Glutamatergic neuron (in vitro differentiated cells): ENCODE data around the gene TCF12. TPM values are rescaled to one million over a fixed set of nuclear protein-coding genes. Genes with fewer than 3 reads are reported as not detected.

Experiments used
- DNase-seq: peaks from one replicate; pipeline ENCODE4 v3.0.0; 2022
- H3K27ac Mint-ChIP-seq: one replicate; pipeline ENCODE4 v1.8.0; 2020; ENCODE audit warnings: mild to moderate bottlenecking, mixed read lengths, inconsistent platforms; ENCODE audit not compliant: unreplicated experiment
- H3K27me3 Mint-ChIP-seq: one replicate; pipeline ENCODE4 v1.8.0; 2020; ENCODE audit warnings: mild to moderate bottlenecking, moderate library complexity, mixed read lengths, inconsistent platforms; ENCODE audit not compliant: unreplicated experiment
- H3K36me3 Mint-ChIP-seq: one replicate; pipeline ENCODE4 v1.8.0; 2020; ENCODE audit warnings: mild to moderate bottlenecking, mixed read lengths, inconsistent platforms; ENCODE audit not compliant: unreplicated experiment
- H3K4me1 Mint-ChIP-seq: one replicate; pipeline ENCODE4 v1.8.0; 2020; ENCODE audit warnings: mild to moderate bottlenecking, low read depth, mixed read lengths, inconsistent platforms; ENCODE audit not compliant: unreplicated experiment
- H3K4me3 Mint-ChIP-seq: one replicate; pipeline ENCODE4 v1.8.0; 2020; ENCODE audit warnings: mild to moderate bottlenecking, mixed read lengths, inconsistent platforms; ENCODE audit not compliant: unreplicated experiment
- H3K9me3 Mint-ChIP-seq: one replicate; pipeline ENCODE4 v1.8.0; 2020; ENCODE audit warnings: mild to moderate bottlenecking, moderate library complexity, mixed read lengths, inconsistent platforms; ENCODE audit not compliant: unreplicated experiment
- total RNA-seq: library from RNA; stranded (reverse); fragmentation: NEBNext Ultra II Directional; extraction: Animal tissue kit (Norgen Biotek cat#: 25700); gene quantifications from one replicate; pipeline ENCODE4 v1.2.1, GENCODE V29; 2021; ENCODE audit not compliant: unreplicated experiment
- TF ChIP-seq, protein P1 (sequence below): fragments of 200-600 bp; sonication (generic); IDR thresholded peaks from one replicate; pipeline ENCODE4 v1.5.0; 2021; ENCODE audit not compliant: partially characterized antibody, unreplicated experiment

The TCF12 gene
- total RNA-seq, 1 donor from 2014 or later = 140 TPM

DNA sequence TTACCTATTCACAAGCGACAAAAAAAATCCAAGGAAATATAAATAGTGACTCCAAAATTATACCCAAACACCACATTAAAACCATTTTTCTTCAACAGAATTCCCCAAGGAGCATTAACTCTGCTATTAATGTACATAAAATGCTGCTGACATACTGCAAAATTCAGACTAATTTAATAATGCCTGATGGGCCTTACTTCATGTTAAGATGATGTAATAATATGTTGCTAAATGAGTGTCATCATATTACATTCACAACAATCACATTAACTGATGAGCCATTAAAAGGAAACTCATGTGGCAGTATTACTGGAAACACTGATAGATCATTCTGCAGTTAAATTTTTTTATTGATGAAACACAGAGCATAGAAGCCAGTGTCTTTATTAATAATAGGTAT, 253.0 kb downstream of the TCF12 start:
- TF ChIP-seq, protein P1, sequence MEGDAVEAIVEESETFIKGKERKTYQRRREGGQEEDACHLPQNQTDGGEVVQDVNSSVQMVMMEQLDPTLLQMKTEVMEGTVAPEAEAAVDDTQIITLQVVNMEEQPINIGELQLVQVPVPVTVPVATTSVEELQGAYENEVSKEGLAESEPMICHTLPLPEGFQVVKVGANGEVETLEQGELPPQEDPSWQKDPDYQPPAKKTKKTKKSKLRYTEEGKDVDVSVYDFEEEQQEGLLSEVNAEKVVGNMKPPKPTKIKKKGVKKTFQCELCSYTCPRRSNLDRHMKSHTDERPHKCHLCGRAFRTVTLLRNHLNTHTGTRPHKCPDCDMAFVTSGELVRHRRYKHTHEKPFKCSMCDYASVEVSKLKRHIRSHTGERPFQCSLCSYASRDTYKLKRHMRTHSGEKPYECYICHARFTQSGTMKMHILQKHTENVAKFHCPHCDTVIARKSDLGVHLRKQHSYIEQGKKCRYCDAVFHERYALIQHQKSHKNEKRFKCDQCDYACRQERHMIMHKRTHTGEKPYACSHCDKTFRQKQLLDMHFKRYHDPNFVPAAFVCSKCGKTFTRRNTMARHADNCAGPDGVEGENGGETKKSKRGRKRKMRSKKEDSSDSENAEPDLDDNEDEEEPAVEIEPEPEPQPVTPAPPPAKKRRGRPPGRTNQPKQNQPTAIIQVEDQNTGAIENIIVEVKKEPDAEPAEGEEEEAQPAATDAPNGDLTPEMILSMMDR = no peak
- H3K27ac Mint-ChIP-seq = no peak overlapping the region
- H3K9me3 Mint-ChIP-seq = no peaks in the 10 kb centered on the region
- no peak for DNase-seq
- peaks cover 3% of the 10 kb centered on the region for H3K4me1 Mint-ChIP-seq
- H3K36me3 Mint-ChIP-seq = no peaks in the 10 kb centered on the region
- H3K4me3 Mint-ChIP-seq = no peak overlapping the region
- peaks cover 2% of the 10 kb centered on the region for H3K27me3 Mint-ChIP-seq

DNA sequence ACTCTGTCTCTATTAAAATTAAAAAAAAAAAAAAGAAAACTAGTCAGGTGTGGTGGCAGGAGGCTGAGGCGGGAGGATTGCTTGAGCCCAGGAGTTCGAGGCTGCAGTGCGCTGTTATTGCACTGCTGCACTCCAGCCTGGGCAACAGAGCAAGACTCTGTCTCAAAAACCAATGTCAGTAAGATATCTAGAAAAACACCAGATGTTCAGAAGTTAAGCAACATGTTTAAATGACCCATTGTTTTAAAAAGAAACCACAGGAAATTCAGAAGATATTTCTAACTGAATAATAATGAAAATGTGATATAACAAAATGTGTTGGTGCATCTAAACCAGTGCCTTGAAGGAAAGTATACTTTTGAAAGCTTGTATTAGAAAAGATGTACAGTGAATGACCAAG, 254.5 kb downstream of the TCF12 start:
- H3K36me3 Mint-ChIP-seq = peaks cover 4% of the 10 kb centered on the region
- peaks cover 1% of the 10 kb centered on the region for H3K9me3 Mint-ChIP-seq
- TF ChIP-seq, protein P1 = no peak
- H3K4me3 Mint-ChIP-seq = no peak overlapping the region
- no peak overlapping the region for H3K27ac Mint-ChIP-seq
- H3K27me3 Mint-ChIP-seq = peaks cover 5% of the 10 kb centered on the region
- no peak for DNase-seq
- peaks cover 9% of the 10 kb centered on the region for H3K4me1 Mint-ChIP-seq

DNA sequence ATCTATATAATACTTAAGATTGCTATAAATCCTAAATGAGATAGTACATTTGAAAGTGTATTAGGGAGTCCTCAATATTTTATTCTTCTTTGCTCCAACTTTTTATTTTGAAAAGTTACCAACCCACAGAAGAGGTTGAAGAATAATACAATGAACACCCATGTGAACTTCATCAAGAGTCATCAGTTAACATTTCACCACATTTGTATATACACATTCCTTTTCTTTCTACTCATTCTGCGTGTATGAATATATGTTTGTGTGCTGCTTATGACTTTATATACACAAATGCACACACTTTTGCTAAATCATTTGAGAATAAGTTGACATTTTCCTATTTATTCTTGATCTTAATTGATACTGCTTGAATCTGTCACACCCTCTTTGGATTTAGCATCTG, 264.6 kb downstream of the TCF12 start:
- Mint-ChIP-seq H3K4me3 (peak overlapping the region; percentile 66), H3K27ac (peak overlapping the region; percentile 84), H3K9me3 (peaks cover 7% of the 10 kb centered on the region), H3K27me3 (no peaks in the 10 kb centered on the region), H3K4me1 (peaks cover 43% of the 10 kb centered on the region), H3K36me3 (no peaks in the 10 kb centered on the region)
- TF ChIP-seq, protein P1 = no peak
- DNase-seq = no peak

DNA sequence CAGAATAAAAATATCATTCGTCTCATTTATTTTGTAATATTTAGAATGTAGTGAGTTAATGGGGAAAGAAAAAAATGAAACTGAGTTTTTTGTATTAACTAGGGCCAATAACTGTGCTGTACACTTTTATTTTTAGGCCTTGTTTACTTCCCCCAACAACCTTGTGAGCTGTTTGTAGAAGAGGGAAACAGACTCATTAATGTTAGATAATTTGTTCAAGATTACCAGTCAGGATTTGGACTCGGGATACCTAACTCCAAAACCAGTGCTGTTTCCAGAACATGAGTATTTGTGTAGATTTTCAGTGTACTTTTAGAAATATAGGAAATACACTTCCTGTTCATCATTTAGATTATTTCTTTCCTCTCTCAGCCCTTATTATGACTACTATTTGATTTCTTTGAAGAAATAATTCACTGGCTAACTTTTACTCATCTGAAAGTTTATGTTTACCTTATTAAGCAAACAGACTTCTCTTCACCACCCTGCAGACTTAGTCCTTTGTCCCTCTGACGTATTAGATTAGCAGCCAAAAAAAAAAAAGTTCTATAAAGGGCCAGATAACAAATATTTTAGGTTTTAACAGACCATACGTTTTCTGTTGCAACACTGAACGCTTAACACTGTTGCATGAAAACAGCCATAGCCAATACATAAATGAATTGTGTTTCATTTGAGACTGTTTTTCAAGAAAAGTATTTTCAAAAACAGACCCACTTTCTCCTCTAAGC, 265.3 kb downstream of the TCF12 start:
- Mint-ChIP-seq H3K9me3 (peaks cover 7% of the 10 kb centered on the region), H3K4me3 (peak overlapping the region; percentile 66)

DNA sequence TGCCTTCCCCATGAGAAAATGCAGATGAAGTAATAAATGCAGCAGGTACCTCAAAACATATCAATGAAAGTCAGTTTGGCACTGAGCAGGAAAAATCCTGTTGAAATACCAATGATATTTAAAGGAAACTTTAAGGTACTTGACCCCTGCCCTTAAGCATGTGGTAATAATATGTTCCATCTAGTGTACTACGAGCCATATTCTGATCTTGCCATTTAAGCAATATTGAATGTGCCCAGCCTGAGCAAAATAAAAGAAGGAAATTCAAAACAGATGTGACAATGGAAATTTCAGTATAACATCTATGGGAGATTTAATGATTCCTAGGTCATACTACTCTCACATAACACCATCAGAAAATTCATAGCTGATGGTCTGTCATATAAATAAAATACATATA, 266.1 kb downstream of the TCF12 start:
- Mint-ChIP-seq H3K36me3 (no peaks in the 10 kb centered on the region), H3K4me1 (peaks cover 42% of the 10 kb centered on the region), H3K9me3 (peaks cover 7% of the 10 kb centered on the region), H3K4me3 (peak overlapping the region; percentile 16), H3K27ac (peak overlapping the region; percentile 83), H3K27me3 (no peaks in the 10 kb centered on the region)
- DNase-seq = no peak
- TF ChIP-seq, protein P1 = no peak

More for the DNA sequence above, 265.3 kb downstream of the TCF12 start:
- TF ChIP-seq, protein P1 = no peak
- Mint-ChIP-seq H3K27me3 (no peaks in the 10 kb centered on the region), H3K4me1 (peaks cover 42% of the 10 kb centered on the region), H3K27ac (peak overlapping the region; percentile 84), H3K36me3 (no peaks in the 10 kb centered on the region)
- DNase-seq = no peak
